Heart left ventricle (tissue), 16 donors: Measurements from ENCODE around the gene TULP4. TPM values are rescaled to one million over a fixed set of nuclear protein-coding genes. Genes with fewer than 3 reads are reported as not detected.

Experiments used
- ATAC-seq, 4 donors: fragments of 200-7000 bp; cut with Tn5 transposase; one replicate each; pipeline ENCODE4 v1.9.1; 2020 to 2022; ENCODE audit warnings: moderate library complexity in 4 of 4, mild to moderate bottlenecking in 3 of 4, moderate number of reproducible peaks in 1 of 4
- DNase-seq, 5 donors: peaks; one replicate each; pipeline ENCODE4 v3.0.0-alpha.2; 2020
- H3K27ac ChIP-seq, 12 donors: fragments of 200-600 bp; sonication (generic) in 4 of 12; one replicate each; pipeline versions ENCODE4 v1.5.0 to v1.8.0; 2016 to 2022; ENCODE audit warnings: mild to moderate bottlenecking in 2 of 12
- H3K27me3 ChIP-seq, 9 donors: fragments of 200-600 bp; sonication (generic) in 2 of 9; one replicate each; pipeline versions ENCODE4 v1.5.1 to v1.8.0; 2016 to 2022; ENCODE audit warnings: mild to moderate bottlenecking in 3 of 9
- H3K36me3 ChIP-seq, 9 donors: fragments of 200-600 bp; sonication (generic) in 2 of 9; one replicate each; pipeline versions ENCODE4 v1.5.0 to v1.8.0; 2018 to 2022; ENCODE audit warnings: mild to moderate bottlenecking in 2 of 9
- H3K4me1 ChIP-seq, 12 donors: fragments of 200-600 bp; sonication (generic) in 4 of 12; one replicate each; pipeline versions ENCODE4 v1.5.0 to v1.8.0; 2016 to 2022; ENCODE audit warnings: mild to moderate bottlenecking in 3 of 12
- H3K4me3 ChIP-seq, 12 donors: fragments of 200-600 bp; sonication (generic) in 4 of 12; one replicate each; pipeline versions ENCODE4 v1.5.0 to v1.8.0; 2017 to 2022; ENCODE audit warnings: mild to moderate bottlenecking in 9 of 12, moderate library complexity in 4 of 12
- H3K9me3 ChIP-seq, 12 donors: fragments of 200-600 bp; sonication (generic) in 4 of 12; one replicate each; pipeline versions ENCODE4 v1.5.0 to v1.8.0; 2016 to 2022; ENCODE audit warnings: mild to moderate bottlenecking in 1 of 12
- CTCF ChIP-seq, 12 donors: fragments of 200-600 bp; sonication (generic) in 4 of 12; IDR thresholded peaks; one replicate each; pipeline versions ENCODE4 v1.5.0 to v1.8.0; 2018 to 2022; ENCODE audit warnings: antibody characterized with exemption in 12 of 12, mild to moderate bottlenecking in 5 of 12
- POLR2A ChIP-seq, 2 donors: fragments of 450-650 bp; IDR thresholded peaks; one replicate each; pipeline ENCODE4 v1.6.1; 2017; ENCODE audit warnings: antibody characterized with exemption in 2 of 2, mild to moderate bottlenecking in 2 of 2, moderate library complexity in 2 of 2
- WGBS, 4 donors: extraction: QIAGEN DNeasy Blood & Tissue Kit in 2 of 4; methylation state at CpG; one replicate each; pipeline versions ENCODE4 v1.1.5 to v1.1.7; 2013 to 2018; 5-methylcytosine and 5-hydroxymethylcytosine counted together
- intact Hi-C, 10 donors: fragments of 100-400 bp; cut with DNase I; formaldehyde crosslinking; loops; one replicate each; pipeline versions ENCODE4 v1.11.1 to v1.14.2; 2022
- polyA plus RNA-seq, 2 donors: library from polyadenylated mRNA; stranded (reverse); fragments of 200-250 nt; gene quantifications; one replicate each; pipeline ENCODE4 v1.2.3, GENCODE V29; 2013
- total RNA-seq, 9 donors: library from RNA; depleted of rRNA in 2 of 9; stranded (reverse); fragments of >200 nt in 2 of 9; fragmentation: NEBNext Ultra II Directional in 3 of 9; extraction: Animal tissue kit (Norgen Biotek cat#: 25700) in 3 of 9; gene quantifications; one replicate each; pipeline versions ENCODE4 v1.1.0 to v1.2.4, GENCODE V29; 2016 to 2023
- donor health status: ischemic (EF 13 %, LVEDD 7.1; RV severe dilation, severe dysfunction).
- donor health status: healthy with polysubstance abuse.
- donor health status: DM: no; HTN: yes; CAD: no.
- donor health status: DM: no; HTN: no; CAD: no.
- donor health status: ischemic (EF 25% LVEDD 6.9; RV normal size, moderate dysfunction).
- donor health status: ischemic (EF 25% LVEDD 5.7; RV mildly dilated, moderate dysfunction).
- donor health status: healthy.
- donor health status: DM: yes; HTN: yes; CAD: no.
- donor health status: ischemic (EF 35%, LVEDD 5.7; RV mildly dilated, moderate dysfunction).
- donor health status: nonischemic (EF 11% LVEDD 7.7; RV severe dilation, severe dysfunction).
- donor health status: DM: yes; HTN: yes; CAD: no.
- donor health status: PGD.
- donor health status: ischemic (EF 29% LVEDD 5.4; RV normal size, mild dysfunction).
- donor health status: nonischemic (EF 23%, LVEDD 6.1; RV moderate dilation, normal function).

The TULP4 gene
- total and polyA plus RNA-seq, 11 donors = 9.6 to 134 (median 93.0) TPM

GRCh38 chr6:158509465-158509864, 197.2 kb downstream of the TULP4 start:
- 97 to 99% (median 98%) methylated on average over 11 of the region's 11 CpGs for WGBS, 4 donors
- no peaks in the 10 kb centered on the region for H3K4me1 ChIP-seq
- no peak overlapping the region for H3K27ac ChIP-seq
- DNase-seq = no peak
- no peak overlapping the region for H3K4me3 ChIP-seq
- no peaks in the 10 kb centered on the region for H3K27me3 ChIP-seq
- ATAC-seq = no peak
- TF ChIP-seq CTCF (IDR thresholded peaks at IDR 0.05) (no peak), POLR2A (IDR thresholded peaks at IDR 0.05) (no peak)
- intact Hi-C loops = no loop called here
- H3K36me3 ChIP-seq = peaks cover 0 to 20% (median 14%) of the 10 kb centered on the region in 9 donors
- H3K9me3 ChIP-seq = no peaks in the 10 kb centered on the region

- intact Hi-C loops = loop anchor here in 1 of 10 donors (10.0 kb wide), 1 partner anchor 288 kb away; no protein-coding TSS in a partner anchor
- H3K9me3 ChIP-seq = no peaks in the 10 kb centered on the region
- 89 to 95% (median 94%) methylated on average over 4 of the region's 4 CpGs for WGBS, 4 donors
- peaks cover 0 to 2% (median 0%) of the 10 kb centered on the region in 12 donors for H3K4me1 ChIP-seq
- DNase-seq (no peak), ATAC-seq (no peak)
- TF ChIP-seq POLR2A (IDR thresholded peaks at IDR 0.05) = no peak
- TF ChIP-seq CTCF (IDR thresholded peaks at IDR 0.05) = no peak
- H3K4me3 ChIP-seq = no peak overlapping the region
- H3K27ac ChIP-seq = no peak overlapping the region
- peaks cover 0 to 20% (median 12%) of the 10 kb centered on the region in 9 donors for H3K27me3 ChIP-seq
- peaks cover 0 to 7% (median 0%) of the 10 kb centered on the region in 9 donors for H3K36me3 ChIP-seq
Observed at GRCh38 chr6:158512809-158513208, 200.5 kb downstream of the TULP4 start.

GRCh38 chr6:158514176-158514575, 201.9 kb downstream of the TULP4 start:
- WGBS, 4 donors = 79 to 92% (median 89%) methylated on average over 4 of the region's 4 CpGs
- TF ChIP-seq CTCF (IDR thresholded peaks at IDR 0.05) = no peak
- TF ChIP-seq POLR2A (IDR thresholded peaks at IDR 0.05) = no peak
- H3K9me3 ChIP-seq = no peaks in the 10 kb centered on the region
- H3K27me3 ChIP-seq = peaks cover 0 to 26% (median 18%) of the 10 kb centered on the region in 9 donors
- H3K36me3 ChIP-seq = peaks cover 0 to 5% (median 0%) of the 10 kb centered on the region in 9 donors
- DNase-seq (no peak), ATAC-seq (no peak)
- no peak overlapping the region for H3K4me3 ChIP-seq
- H3K27ac ChIP-seq = no peak overlapping the region
- intact Hi-C loops = loop anchor here in 1 of 10 donors (10.0 kb wide), 1 partner anchor 289 kb away; no protein-coding TSS in a partner anchor
- peaks cover 0 to 13% (median 8%) of the 10 kb centered on the region in 12 donors for H3K4me1 ChIP-seq

- no peak for DNase-seq
- Histone ChIP-seq H3K27me3 (peaks cover 0 to 34% (median 18%) of the 10 kb centered on the region in 9 donors), H3K4me3 (no peak overlapping the region), H3K9me3 (no peaks in the 10 kb centered on the region), H3K4me1 (peaks cover 0 to 13% (median 8%) of the 10 kb centered on the region in 12 donors), H3K36me3 (peaks cover 0 to 5% (median 0%) of the 10 kb centered on the region in 9 donors), H3K27ac (no peak overlapping the region)
- WGBS, 4 donors = 95 to 100% (median 97%) methylated on average over 7 to 8 of the region's 8 CpGs
- TF ChIP-seq CTCF (IDR thresholded peaks at IDR 0.05) = no peak
- TF ChIP-seq POLR2A (IDR thresholded peaks at IDR 0.05) = no peak
- no peak for ATAC-seq
- intact Hi-C loops = loop anchor here in 9 of 10 donors (5.0 to 10.0 kb wide), 2 partner anchors 290 to 293 kb away; no protein-coding TSS in a partner anchor
Observed at GRCh38 chr6:158514991-158515390, 202.7 kb downstream of the TULP4 start.
